AG20443 (cell line): ENCODE measurements around the gene MYO3B.

ENCODE experiments used
- DNase-seq: peaks from one replicate; pipeline ENCODE4 v3.0.0; 2012; ENCODE audit warnings: low spot score, mixed read lengths

The MYO3B gene, protein sequence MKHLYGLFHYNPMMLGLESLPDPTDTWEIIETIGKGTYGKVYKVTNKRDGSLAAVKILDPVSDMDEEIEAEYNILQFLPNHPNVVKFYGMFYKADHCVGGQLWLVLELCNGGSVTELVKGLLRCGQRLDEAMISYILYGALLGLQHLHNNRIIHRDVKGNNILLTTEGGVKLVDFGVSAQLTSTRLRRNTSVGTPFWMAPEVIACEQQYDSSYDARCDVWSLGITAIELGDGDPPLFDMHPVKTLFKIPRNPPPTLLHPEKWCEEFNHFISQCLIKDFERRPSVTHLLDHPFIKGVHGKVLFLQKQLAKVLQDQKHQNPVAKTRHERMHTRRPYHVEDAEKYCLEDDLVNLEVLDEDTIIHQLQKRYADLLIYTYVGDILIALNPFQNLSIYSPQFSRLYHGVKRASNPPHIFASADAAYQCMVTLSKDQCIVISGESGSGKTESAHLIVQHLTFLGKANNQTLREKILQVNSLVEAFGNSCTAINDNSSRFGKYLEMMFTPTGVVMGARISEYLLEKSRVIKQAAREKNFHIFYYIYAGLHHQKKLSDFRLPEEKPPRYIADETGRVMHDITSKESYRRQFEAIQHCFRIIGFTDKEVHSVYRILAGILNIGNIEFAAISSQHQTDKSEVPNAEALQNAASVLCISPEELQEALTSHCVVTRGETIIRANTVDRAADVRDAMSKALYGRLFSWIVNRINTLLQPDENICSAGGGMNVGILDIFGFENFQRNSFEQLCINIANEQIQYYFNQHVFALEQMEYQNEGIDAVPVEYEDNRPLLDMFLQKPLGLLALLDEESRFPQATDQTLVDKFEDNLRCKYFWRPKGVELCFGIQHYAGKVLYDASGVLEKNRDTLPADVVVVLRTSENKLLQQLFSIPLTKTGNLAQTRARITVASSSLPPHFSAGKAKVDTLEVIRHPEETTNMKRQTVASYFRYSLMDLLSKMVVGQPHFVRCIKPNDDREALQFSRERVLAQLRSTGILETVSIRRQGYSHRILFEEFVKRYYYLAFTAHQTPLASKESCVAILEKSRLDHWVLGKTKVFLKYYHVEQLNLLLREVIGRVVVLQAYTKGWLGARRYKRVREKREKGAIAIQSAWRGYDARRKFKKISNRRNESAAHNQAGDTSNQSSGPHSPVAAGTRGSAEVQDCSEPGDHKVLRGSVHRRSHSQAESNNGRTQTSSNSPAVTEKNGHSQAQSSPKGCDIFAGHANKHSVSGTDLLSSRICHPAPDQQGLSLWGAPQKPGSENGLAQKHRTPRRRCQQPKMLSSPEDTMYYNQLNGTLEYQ (N-terminal part only)

DNA sequence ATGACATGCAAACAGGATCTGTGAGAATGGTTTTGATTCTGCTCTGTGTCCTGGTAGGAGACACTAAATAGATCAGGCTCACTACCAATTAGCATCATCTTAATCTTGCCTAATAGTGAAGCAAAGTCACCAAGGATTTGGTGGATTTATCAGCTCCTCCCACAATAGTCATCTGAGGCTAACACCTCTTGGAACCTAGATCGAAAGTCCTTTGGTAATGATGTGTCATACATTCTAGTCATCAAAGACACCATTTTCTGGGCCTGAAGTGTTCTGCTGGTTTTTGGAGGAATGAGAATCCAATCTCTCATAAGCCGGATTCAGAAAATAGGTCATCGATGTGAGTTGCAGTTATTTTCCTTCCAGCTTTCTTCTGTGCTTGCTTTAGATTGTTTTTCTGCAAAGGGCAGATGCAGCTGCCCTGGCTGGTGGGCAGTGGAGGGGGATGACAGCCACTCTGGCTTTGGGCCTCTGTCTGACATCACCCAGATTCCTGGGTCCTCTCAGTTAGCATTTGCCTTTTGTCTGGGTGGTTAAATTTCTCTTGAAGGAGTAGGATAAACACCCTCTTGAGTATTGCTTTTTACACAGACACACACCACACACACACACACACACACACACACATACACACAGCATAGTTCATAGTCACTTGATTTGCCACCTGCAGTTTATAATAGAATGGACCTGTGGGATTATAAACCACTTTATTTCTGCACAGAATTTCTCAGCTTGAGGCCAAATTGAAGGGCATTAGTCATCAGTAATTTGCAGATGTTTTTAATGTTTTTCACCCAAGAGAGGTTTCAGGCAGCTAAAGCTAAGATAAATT is at the start of gene MYO3B:
Gene MYO3B (plus strand): TSS at position 198 of the 832 bp plus-strand sequence. CDS start 141 bp downstream, at position 339.
- peak; percentile 26 for DNase-seq

DNA sequence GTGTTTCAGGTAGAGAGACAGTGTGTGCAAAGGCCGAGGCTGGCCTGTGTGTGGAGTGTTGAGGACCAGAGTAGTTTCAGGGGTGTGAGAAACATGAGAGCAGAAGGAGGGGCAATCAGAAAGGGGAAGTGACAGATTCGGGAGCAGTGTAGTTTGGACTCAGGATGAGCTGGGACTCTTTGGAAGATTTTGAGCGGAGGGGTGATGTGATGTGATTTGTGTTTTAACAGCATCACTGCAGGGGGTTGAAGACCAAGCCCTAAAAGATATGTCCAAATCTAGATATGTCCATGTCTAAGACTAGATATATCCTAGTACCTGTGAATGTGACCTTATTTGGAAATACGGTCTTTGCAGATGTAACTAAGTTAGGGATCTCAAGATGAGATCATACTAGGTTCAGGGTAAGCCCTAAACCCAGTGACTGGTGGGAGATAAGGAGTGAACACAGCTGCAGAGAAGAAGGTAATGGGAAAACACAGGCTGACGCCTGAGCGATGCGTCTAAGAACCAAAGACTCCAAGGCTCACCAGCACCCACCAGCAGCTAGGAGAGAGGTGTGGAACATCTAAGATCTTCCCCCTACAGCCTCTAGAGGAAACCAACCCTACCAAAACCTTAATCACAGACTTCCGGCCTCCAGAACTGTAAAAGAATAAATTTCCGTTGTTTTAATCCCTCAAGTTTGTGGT is 38.5 kb upstream of the MYO3B start:
- DNase-seq: no peak

DNA sequence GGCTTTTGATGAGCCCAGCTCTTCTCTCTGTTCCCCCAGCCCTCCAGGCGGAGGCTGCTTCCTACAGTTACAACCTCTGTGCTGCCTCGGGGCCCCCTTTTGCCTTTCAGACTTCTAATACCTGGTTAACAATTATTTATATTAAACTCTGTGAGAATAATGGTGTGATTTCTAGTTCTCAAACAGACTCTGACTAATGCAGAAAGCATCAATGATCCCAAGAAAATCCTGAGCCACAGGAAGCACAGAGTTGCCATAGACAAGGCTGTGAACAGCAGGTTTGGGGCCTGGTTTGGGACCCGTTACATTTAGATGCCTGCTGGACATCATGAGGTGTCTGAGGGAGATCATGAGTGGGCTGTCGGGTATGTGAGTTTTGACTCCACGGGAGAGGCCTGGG is 37.4 kb upstream of the MYO3B start:
- DNase-seq: no peak

DNA sequence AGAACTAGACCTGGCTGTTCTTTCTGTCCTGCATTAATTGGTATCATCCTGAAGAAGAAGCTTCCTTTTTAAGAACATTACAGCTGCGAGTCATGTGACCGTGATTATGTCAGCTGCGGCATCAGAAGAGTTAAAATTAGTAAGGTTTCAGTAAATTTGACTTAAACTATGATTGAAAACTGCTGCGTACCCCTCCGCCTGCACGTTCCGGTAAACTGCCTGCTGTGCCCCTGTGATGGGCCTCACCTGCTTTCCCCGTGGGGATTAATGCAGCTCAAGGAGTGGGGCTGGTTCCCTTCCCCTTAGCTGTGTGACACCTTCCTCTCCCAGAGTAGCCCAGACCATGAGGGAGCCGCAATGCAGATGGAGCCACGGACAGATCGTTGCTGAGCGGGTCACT is 36.1 kb upstream of the MYO3B start:
- DNase-seq: no peak

DNA sequence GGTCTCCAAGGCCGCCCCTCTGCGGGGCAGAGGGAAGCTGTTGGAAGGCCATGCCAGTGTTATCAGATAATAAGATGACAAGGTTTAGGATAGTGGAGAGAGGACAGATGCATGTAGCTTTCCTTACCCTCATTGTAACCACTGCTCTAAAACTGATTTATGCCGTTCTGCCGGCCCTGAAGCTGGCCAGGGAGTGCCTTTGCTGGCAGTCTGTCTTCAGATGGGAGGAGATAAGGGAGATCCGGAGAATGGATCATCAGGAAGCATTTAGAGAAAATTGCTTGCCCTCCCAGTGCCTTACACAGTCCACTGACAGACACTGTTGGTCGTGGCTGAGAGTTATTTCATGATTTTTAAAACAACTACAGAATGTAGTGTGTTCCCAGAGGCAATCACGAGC is 35.4 kb upstream of the MYO3B start:
- DNase-seq: no peak

DNA sequence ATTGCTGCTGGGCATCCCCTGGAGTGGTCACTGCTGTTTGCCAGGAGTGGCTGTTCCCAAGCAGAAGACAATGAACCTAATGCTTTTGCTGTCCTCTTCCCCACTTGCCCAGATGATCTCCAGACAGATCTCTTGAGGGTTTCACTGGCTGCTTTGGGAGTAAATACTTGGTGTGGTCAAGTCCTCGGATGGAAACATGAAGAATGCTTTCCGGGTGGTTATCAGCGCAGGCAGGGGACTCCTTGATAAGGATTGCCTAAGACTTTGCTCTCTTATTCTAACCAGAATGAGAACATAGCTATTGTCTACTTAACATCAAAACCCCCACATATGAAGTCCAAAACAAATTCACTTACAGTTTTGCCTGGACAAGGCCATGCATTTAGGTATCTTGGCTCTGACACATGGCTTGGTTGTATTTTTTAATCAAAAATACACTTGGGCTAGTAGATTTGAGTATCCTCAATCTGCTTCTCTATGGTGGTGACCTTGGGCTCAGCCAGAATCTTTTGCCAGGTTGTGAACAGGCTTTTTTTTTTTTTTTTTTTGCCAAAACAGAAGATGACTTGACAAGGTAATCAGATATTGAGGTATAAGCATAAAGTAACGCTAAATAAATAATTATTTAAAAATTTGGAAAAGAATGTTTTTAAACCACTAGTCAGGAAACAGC is 34.8 kb upstream of the MYO3B start:
- DNase-seq: no peak

DNA sequence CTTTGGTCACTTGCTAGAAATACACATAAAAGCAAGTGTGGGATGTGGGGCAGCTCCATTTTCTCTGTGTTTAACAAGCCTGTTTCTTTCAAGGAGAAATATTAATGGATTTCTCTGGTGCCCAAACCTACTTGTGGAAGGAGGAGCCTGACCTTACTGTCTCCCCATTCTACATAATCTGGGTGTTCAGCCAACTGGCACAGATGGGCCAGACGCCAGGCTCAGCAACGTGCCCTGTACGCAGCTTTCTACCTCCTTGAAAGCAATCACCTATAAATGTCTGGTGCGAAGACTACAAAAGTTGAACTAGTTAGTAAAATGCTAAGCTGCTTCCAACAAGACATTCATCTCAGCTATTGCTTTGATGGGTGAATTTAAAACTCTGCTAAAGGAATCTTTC is 33.2 kb upstream of the MYO3B start:
- DNase-seq: no peak

DNA sequence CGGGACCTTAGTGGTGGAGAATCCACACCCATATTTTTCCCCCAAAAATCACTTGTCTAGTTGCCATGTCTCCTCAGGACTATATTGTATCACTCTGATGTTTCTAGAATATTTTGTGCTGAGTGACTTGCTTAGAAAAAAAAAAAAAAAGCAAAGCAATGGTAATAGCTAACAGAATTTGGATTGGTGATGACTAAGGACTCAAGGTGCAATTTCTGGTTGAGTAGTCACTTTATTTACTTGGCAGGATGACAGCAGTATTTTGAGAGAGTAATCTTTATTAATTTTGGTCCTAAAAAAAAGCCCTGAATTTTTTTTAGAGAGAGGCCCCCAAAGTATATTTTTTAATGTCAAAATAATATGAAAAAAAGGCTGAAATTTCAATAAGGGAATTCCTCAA is 32.8 kb upstream of the MYO3B start:
- DNase-seq: no peak

DNA sequence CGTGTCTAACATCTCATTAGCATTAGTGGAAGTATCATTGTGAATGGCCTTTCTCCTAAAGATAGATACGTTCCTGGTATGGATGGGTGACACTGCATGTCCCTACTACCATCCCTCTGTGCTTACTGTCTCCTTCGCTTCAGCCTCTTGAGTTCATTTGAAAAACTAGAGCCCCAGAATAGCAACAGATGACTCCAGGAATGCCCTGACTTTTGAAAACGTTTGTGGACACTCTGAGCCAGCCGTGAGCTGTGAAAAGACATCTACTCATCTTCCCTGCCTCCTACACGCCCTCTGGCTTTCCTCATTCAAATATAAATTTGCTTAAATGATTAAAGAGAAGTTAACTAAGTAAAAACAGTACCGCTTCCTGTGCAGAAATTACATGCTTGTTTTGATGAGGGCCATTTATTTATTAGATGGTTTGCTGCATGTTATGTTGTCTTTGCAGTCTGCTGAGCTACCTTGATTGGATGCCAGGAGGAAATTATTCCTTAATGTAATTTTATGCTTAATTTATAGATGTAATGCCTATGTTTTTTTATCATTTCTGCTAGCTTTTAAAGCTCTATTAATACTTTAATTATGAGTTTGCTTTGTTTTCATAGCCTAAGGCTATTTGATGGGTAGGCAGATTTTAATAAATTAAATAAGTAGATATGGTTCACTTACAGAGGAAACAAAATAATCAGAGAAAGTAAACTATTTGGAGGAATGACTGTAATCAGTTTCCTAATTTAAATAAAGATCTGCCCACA is 32.1 kb upstream of the MYO3B start:
- no peak for DNase-seq

DNA sequence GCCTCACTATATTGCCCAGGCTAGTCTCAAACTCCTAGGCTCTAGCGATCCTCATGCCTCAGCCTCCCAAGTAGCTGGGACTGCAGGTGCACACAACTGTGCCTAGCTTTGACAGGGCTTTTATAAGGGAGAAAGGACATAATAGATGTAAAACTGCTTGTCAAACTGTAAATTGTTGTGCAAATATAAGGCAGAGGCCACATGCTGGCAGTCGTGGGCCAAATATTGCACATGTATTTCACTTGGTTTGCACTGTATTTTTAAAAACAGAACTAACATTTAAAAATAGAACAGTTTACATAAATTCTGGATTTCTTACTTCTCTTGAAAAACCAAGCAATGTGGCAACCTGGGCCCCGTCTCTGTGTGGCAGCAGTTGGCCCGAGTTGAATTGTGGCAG is 31.2 kb upstream of the MYO3B start:
- no peak for DNase-seq

DNA sequence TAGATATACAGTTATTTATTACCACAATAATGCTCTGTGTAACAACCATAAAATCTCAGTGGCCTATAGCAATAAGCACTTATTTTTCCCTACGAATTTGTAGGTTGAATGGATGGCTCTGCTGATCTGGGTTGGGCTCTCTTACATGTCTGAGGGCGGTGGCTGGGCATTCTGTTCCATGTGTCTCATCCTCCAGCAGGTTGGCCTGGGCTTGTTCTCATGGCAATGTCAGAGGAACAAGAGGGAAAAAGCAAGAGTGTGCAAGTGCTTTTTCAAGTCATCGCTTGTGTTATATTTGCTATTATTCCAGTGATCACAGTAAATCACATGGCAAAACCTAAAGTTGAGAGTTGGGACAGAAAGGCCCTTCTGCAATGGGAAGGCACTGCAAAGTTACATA is 30.4 kb upstream of the MYO3B start:
- DNase-seq: no peak

DNA sequence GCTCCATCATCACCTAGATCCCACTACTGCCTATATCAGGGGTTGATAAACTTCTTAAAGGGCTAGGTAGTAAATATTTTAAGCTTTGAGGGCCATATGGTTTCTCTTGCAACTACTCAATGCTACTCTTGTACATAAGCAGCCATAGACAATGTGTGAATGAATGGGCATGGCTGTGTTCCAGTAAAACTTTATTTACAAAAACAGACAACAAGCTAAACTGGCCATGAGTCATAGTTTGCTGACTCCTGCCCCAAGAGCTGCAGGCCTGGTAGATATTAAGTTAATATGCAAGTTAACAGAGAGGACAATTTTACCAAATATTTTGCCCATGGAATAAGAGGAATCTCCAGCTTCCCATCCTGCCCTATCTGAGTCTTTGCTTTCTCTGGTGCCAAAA is 29.8 kb upstream of the MYO3B start:
- no peak for DNase-seq

DNA sequence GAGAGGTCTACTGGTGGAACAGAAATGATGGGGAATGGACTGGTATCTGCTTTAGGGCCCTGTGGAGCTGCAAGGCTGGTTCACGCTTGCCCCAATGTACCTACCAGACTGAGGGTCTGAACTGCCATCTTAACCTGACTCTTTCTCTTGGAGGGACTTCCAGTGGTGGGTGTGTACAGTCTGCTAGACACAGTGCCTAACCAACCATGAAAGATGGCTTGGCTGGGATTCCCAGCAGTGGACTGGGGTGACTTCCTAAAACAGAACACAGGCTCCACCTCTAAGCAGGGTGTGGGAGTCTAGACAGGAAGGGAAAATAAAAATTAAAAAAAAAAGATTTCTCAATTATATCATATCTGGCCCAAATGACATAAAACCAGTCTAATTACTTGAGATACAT is 25.5 kb upstream of the MYO3B start:
- DNase-seq: no peak

DNA sequence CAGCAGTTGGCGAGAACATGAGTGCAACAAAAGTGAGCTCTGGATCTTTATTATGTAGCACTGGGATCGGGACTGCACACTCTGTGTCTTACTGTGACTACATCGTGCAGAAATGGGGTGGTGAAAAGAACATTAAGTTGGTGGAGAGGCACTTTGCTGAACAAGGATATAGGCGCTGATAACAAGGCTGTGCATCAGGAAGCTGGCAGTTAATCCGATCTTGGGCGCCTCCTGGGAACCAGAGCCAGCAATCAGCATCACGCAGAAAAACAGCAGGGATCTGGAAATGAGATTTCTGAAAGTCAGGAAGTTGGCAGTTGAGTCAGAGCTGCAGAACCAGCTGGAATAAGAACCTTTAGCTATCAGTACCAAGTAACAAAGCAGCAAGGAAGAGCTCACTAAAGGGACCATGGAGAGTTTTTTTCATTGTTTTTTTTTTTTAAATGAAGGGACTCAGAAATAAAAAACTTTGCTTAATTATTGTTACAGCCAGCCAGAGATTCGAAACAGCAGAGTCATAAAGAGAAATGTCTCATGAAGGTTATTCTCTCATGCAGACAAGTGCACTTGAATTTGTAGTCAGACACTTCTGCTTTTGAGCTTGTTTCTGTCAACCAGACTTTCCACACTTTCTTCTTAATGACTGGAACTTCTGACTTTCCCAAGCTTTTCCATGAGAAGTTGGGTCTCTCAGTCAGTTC is 22.8 kb upstream of the MYO3B start:
- DNase-seq: peak; percentile 47

DNA sequence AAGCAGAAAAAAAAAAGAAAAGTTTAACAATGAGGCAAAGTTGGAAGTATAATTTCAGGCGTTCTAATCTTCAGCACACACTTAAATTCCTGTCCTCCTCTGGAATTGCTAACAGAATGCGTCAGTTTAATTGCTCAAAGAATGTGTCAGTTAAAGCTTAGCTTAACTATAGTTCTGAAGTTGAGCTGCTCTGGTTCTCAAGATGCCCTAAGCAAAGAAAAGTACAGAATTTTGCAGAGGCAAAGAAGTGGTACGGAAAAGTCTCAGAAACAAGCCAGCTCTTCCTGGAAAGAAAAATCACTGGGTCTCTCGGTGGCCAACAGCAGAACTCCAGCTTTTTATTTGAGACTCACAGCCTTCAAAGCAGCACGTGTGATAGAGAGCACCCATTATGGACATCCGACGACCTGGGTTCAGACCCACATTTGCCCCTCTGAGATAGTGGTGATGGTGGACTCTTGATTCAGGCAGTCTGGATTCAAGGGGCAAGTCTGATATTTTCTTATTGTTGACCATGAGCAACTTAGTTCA is 22.2 kb upstream of the MYO3B start:
- DNase-seq: no peak

DNA sequence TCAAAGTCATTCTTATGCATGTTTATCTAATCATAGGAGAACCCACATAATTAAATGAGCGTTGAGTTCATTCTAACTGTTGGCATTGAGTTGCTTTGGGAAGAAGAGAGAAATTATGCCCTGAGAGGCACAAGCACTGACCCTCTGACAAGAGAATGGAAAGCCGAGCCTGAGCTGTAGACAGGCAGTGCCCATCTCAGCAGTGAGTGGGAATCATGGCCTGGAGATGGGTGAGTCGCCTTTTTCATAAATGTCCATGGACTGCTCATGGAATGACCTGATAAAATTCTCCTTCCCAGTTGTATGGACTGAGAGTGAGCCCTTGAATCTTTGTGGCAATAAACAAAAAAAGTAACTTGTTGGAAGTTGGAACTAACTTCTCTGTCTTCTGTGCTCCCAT is 21.4 kb upstream of the MYO3B start:
- no peak for DNase-seq

DNA sequence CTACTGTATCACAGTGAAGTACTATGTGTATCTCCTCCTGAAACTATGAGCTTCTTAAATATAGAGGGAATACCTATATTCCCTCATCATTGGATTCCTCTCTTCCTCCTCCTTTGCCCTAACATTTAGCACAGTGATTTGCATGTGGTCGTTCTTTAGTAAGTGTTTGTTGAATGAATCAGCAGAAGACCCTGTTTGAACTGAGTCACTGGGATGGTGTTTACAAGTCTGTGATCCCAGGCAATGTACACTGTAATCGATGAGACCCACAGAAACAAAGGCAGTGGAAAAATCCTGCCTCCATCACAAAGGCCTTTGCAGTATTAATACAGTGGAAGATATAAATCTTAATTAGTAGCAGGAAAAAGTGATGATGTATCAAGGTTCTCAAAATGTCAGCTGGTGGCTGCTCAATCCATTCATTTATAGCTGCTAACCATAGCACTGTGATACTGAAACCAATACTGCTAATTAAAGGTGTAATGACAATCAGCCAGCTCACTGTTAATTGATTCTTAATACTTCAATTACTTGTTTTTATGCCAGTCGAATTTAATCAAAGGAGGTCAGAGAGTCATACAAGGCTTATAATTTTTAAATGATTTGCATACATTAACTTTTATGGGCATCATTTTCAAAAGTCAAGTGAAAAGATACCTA is 20.8 kb upstream of the MYO3B start:
- DNase-seq: no peak

DNA sequence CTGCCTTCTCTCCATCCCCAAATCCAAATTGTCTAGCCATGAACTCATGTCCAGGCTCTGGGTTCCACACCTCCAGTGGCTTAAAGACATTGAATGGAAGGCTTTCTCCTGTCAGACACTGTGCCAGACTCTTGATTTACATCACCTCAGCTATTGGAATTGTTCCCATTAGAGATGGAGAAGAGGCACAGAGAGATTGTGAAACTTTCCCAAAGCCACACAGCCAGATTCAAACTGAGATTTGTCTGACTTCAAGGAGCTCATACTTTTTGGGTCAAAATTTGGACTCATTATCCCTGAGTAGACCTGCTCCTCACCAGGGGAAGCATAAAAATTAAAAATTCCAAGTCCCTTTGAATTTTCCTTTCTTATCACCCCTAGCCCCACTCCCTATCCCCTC is 18.9 kb upstream of the MYO3B start:
- DNase-seq: no peak
